Stimulated activated CD8-positive, alpha-beta memory T cell treated with anti-CD3 and anti-CD28 coated beads, Interleukin-15, amount 100 ng/mL, for 24 hours (primary cell): Measurements from ENCODE around the gene LRCH4.
A peak's percentile ranks its signal among the peaks of the same experiment; 100 is the strongest.
"Not testable (repeated sequence)": the region's sequence is repeated elsewhere in the genome, so short reads cannot be mapped to it uniquely, and the experiment has no call there.

Source experiments
- DNase-seq: peaks from one replicate; pipeline ENCODE4 v3.0.0-alpha.2; 2020; ENCODE audit warnings: low read depth

LRCH4 gene

DNA sequence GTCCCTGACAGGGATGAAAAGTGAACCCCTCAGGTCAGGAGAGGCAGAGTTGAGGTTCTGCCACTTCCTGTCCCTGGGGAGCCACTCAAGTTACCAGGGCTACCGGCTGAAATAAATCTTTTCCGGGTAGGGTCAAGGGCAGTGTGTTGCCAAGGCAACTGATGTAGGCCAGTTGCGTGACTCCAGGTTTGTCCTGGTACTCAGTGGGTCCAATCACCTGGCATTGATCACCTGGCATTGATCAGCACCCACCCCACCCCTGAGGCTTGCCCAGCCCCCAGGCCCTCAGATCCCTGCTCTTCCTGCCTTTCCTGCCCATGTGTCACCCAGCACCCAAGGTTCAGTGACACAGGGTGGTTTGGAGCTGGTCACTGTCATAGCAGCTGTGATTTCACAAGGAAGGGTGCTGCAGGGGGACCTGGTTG lies 18.2 kb downstream of the LRCH4 start:
- no peak for DNase-seq

DNA sequence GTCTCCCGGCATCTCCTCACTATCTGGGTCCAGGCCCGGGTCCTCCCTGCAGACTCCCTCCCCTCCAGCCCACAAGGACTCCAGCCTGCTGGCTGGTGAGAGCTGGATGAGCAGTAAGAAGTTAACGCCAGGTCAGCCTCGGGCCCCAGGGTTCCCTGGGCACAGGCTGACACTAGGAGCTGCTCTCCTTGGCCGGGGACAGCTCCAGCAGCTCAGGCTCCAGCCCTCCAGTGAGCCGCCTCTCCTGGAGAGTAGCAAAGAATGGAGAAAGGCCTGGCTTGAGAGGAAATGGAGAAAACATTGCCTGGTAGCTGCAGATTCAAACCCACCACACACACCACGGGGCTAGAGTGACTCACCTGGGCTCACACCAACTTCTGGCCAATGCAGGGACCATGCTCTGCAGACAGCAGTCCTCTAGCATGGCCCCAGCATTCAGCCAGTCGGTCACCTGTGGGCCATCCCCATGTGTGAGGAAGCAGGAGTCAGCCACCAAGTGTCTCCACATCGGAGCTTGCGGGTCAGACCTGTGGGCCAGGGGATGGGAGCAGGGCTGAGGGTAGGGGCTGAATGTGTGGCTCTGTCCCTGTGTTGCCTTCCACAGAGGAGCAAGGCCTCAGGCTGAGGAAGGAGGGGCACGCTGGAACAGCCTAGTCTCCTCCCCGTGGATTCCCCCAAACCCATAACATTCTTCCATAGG lies 18.7 kb downstream of the LRCH4 start:
- no peak for DNase-seq

DNA sequence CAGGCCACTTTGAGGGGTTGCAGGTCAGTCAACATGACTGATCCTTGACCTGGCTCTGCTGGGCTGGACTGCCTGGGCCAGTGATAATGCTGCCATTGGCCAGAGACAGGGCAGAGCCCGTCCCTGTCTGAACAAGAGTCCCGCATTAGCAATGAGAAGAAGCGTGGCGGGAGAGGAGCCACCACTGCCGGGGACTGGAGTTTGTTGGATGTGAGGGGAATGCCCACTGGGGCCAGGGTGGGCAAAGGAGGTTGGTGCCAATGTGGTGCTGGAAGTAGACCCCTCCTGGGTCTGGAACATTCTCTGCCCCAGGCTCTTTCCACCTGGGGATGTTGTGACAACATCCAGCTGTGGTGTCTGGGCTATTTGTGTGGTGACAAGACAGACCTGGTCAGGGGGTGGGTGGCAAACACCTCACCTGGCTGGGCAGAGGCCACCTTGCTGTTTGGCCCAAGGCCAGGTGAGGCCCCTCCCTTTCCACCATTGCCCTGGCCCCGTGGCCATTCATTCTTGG lies 19.9 kb downstream of the LRCH4 start:
- no peak for DNase-seq

DNA sequence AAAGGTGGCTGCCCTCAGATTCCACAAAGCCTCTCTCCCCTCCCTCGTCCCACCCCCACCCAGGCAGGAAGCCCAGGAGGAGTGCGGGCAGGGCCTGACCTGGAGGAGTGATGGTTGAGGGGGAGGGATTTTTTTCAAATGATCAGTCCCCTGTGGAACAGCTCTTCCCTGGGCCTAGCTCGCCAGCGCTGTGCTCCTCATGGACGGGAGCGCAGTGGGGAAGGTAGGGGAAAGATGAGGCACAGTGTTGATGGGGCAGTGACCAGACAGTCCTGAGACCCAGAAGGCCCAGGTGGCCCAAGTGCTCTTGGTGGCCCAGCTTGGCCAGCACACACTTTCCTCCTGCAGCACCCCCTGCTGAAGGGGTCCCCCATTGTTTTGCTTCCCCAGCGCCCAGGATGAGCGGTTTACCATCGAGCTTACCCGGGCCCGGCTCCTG lies 20.8 kb downstream of the LRCH4 start:
- no peak for DNase-seq

DNA sequence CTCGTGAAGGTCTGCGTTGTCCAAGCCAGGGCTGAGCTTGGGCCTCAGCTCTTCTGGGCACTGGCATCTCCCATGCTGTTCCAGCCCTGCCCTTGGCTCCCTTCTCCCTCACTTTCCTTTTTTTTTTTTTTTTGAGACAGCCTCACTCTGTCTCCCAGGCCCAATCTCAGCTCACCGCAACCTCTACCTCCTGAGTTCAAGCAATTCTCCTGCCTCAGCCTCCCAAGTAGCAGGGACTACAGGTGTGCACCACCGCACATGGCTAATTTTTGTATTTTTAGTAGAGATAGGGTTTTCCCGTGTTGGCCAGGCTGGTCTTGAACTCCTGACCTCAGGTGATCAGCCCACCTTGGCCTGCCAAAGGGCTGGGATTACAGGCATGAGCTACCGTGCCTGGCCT lies 21.5 kb downstream of the LRCH4 start:
- not testable (repeated sequence) for DNase-seq

DNA sequence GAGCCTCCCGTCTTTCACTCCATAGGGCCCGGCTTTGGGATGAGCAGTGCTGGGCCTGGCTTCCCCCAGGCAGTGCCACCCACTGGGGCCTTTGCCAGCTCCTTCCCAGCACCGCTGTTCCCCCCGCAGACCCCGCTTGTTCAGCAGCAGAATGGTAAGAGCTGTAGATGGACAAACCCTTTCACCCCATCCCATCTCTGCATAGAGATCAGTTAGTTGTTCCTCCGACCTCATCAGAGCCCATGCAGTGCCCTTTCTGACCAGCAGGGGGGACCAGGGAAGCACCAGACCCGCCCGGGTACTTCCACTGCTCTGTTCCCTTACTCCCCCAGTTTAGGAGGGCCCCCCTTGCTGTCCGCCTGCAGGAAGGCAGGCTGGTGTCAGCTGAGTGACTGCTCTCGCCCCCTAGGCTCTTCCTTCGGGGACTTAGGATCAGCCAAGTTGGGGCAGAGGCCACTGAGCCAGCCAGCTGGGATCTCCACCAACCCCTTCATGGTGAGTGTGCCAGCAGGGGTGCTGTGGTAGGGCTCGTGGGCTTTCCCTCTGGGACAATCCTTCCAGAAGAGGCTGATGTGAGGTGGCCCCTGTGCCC lies 22.0 kb downstream of the LRCH4 start:
- peak; percentile 71 for DNase-seq

DNA sequence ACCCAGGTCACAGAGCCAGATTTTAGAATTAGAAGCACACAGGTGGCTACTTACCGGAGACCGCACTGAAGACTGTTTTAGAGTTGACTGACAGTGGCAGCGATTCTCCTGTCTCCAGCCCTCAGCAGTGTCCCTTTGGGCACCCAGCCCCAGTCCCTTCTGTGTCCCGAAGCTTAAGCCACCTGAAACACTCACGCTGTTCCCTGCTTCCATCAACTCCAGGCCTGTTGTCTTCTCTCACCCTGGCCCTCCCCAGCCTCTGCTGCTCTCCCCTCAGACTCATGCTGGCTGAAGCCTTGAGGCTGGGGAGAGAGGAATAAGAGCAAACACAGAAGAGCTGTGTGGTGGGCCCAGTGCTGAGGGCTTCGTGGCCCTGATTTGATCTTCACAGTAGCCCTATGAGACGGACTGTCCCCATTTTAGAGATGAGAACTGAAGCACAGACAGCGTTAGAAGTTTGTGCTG lies 22.8 kb downstream of the LRCH4 start:
- DNase-seq: no peak

DNA sequence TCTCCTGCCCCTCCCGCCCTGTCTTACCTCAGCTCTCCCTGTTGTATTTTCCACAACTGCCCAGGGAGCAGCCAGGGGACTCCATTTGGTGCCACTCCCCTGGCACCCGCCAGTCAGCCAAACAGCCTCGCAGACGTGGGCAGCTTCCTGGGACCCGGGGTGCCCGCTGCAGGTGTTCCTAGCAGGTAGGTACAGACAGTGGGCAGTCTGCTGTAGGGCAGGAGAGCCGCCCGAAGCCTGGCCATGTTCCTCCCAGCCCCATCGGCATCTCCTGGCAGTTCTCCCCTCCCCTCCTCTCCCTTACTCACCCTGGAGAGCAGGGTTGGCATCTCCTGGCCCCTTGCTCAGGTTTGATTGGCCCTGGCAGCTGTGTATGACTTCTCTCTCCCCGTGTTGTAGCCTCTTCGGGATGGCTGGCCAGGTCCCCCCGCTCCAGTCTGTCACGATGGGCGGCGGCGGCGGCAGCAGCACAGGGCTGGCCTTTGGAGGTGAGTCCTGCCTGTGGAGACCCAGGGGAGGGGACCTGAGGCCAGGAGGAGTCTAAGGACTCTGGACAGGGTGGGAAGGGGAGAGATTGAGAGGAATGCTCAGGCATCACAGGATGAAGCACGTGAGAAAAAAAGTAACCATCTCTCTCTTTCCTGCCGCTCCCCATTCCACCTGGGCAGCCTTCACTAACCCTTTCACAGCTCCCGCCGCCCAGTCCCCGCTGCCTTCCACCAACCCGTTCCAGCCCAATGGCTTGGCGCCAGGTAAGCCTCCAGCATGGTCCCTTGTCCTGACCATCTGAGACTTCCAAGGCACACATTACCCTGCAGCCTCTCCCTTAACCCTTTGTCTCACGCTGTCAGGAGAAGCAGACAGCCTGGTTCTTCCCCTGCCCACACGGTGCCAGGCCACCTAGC lies 23.5 kb downstream of the LRCH4 start:
- no peak for DNase-seq

DNA sequence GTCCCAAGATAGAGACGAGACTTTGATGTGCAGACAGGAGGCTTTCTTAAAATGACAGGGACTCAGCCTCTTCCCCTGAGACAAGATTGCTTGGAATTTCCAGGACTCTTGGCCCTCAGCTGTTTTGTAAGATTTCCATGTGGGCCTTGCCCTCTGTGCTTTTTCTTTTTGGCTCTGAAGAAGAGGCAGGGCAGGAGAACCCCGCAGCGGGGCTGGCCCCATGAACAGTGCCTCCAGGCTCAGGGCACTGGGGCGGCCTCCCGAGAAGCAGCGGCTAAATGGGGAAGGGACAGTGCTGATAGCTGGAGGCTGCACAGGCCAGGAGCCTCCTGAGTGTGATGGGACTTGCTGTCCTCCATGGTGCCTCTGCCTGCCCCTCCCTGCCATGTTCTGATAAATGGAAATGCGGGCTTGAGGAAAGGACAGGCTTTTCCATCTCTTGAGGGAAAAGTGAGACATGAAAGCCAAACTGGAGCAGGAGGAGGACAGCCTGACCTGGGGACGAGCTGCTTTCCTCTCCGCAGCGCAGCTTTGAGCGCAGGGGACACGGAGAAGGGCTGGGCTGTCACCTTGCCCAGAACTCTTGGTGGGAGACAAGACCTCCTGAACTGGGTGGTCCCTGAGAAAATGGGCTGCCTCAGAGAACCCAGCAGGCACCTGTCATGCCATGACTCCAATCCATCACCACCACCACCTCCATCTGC lies 24.3 kb downstream of the LRCH4 start:
- DNase-seq: no peak

DNA sequence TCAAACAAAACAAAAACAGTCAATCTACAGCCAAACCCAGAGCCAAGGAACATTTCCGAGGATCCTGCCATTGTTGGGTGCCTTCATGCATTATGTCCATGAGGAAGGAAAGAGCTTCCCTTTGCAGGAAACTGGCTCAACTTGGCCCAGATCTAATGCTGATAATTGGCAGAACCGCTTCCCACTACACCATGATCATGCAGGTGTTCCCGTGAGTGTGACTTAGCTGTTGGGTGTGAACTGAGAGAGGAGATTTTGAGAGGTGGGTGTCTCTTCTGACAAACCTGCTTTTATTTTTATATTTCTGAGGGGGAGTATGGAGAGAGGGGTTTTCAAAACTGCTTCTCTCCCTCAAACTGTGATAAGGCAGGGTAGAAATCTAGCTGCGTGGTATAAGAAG lies 26.8 kb downstream of the LRCH4 start:
- no peak for DNase-seq

DNA sequence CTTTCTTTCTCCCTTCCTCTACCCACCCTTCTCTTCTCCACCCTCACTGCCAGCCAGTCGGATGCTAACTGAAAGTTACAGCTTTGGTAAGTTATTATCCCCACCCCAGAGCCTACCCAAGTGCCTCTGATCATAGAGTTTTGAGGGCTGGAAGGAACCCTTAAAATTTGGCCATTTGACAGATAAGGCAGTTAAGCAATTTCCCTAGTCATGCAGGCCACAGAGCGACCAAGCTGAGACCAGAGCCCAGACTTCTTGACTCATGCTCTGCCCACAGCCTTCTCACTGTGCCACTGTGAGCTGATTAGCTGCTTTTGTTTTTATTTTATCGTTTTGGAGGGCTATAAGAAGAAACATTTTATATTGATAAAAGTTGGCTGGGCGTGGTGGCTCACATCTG lies 29.4 kb downstream of the LRCH4 start:
- DNase-seq: no peak

DNA sequence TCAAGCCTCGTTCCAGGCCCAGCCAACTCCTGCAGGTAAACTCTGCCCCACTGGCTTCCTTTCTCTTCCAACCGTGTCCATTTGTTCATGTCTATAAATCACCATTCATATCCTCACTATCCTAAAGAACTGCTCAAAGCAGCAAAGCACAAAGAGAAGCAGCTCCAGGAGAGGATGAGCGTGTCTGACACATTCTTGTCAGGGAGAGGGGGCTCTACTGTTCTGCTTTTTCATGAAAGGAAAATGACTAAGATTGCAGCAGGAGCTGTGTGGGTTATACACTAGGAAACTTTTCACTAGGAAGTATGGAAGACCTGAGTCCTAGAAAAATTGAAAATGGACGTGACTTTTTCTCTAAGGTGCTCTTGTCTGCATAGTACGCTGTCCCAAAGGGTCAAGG lies 30.2 kb downstream of the LRCH4 start:
- no peak for DNase-seq

DNA sequence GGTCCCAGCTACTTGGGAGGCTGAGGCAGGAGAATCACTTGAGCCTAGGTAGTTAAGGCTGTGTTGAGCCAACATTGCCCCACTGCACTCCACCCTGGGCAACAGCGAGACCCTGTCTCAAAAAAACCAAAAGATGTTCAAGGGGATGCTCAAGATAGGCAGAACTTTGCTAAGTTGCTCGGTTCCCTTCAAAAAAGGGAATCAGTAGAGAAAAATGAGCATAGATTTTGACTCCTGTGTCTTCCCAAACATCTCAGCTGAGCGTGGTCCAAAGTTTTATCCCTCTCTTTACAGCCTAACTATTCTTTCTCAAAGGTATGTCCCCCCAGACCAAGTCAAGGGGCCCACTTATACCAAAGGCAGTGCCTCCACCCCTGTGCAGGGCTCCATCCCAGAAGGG lies 32.9 kb downstream of the LRCH4 start:
- DNase-seq: no peak

DNA sequence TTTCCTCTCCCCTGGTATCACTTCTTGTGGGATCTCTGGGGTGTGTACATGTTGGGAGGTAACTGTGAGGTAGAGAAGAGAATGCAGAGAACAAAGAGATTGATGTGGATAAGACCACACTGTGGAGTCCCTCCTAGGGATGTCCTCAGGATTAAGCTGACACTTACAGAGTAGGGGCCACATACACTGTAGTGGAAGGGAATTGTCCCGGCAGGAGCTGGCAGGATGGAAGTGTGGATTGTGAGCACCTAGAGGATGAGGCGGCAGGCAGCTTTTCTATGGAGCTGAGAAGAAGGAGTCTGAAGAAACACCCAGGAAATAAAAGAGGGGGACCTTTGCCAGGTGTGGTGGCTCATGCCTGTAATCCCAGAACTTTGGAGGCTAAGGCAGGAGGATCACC lies 33.4 kb downstream of the LRCH4 start:
- DNase-seq: no peak

DNA sequence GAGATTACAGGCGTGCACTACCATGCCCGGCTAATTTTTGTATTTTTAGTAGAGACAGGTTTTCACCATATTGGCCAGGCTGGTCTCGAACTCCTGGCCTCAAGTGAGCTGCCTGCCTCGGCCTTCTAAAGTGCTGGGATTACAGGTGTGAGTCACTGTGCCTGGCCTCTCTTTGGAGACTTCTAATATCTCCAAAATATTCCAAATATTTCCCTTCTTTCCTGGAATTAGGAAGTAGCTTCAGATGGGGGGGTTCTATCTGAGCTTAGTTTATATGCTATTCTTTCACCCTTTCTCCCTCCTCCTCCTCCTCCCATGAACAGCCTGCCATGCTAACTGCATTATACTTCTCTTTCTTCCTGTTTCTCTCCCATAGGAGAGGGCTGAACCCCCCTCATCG lies 37.5 kb downstream of the LRCH4 start:
- not testable (repeated sequence) for DNase-seq

DNA sequence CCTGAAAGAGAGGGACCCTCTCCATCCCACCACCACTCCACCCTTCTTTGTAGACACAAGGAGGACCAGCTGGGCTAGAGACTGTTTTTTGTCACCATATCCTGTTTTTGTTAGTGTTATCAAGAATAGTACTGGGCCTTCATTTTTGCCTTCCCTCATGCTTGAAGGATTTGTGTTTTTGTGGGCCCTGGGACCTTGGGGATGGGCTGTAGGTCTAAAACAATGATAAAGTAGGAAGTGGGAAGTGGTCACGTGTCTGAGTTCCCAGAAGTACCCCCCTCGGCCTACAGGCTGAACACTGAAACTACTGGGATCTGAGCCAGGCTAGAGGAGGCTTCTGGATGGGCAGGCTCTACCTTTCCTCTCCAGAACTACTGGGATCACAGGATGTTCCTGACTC lies 38.1 kb downstream of the LRCH4 start:
- DNase-seq: no peak

DNA sequence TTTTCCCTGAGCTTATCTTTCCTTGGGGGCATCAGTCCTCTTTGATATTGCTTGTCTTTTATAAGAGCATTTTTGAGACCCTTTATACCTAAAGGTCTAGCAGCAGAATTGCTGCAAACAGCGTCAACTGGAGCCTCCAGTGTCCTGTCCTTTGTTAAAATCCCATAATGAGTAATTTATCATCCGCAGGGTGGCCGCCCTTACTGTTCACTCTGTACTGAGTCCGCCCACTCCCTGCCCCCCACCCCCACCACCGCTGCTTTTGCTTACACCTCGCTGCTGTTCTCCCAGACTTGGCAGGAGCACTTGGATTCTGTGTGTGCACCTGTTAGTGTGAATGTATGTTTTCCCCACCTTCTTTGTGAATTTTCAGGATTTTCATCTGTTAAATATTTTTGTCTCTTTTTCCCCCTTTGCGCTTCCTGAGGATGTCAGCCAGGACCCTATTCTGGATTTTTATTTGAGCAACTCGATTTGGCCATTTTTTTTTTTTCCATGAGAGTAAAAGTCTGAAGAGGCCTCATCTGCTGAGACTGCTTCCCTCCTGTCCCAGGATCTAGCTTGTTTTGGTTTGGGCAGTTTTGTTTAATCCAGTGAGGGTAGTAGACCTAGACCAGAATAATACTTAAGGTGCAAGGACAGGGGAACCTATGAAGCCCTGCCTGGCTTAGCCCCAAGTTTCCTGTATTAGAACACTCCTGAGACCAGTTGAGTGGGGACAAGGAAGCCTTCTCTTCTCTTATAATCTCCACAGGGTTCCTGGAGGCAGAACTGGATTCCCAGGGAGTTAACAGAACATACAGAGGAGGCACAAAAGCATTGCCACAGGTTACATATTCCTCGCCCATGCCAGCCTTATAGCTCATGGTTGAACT lies 38.8 kb downstream of the LRCH4 start:
- no peak for DNase-seq

DNA sequence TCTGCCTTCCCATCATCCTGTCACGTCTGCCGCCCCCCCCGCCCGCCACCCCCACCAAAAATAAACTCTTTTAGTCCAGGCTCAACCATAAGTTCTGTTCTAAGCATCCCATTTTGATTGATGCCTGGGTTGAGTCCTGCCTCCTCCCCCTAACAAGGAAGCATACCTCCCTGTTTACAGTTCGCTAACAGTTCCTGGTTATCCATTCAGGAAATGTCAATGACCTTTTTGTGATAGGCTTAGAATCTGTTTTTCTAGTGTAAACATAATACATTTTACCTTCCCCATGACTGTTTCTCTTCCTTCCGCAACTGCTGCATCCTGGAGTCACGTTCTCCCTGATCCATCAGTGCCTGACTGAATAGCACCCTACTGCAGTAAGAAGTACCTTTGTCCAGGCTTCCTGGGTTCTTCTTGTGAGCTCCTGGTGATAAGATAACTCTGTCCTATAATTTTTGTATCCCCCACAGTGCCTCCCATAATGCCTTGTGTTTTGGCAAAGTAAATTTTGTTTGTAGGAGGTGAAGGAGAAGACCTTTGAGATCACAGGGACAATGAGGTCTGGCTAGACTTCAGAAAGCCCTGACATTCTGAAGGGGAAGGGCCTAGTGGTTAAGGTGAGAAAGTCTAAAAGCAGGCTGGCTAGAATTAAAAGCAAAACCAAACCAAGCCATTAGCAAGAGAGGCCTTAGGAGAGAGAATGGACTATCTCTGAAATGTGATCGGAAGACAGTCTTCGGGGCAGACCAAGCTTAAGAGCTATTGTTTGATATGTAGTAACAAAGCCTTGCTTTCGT lies 39.6 kb downstream of the LRCH4 start:
- DNase-seq: no peak

DNA sequence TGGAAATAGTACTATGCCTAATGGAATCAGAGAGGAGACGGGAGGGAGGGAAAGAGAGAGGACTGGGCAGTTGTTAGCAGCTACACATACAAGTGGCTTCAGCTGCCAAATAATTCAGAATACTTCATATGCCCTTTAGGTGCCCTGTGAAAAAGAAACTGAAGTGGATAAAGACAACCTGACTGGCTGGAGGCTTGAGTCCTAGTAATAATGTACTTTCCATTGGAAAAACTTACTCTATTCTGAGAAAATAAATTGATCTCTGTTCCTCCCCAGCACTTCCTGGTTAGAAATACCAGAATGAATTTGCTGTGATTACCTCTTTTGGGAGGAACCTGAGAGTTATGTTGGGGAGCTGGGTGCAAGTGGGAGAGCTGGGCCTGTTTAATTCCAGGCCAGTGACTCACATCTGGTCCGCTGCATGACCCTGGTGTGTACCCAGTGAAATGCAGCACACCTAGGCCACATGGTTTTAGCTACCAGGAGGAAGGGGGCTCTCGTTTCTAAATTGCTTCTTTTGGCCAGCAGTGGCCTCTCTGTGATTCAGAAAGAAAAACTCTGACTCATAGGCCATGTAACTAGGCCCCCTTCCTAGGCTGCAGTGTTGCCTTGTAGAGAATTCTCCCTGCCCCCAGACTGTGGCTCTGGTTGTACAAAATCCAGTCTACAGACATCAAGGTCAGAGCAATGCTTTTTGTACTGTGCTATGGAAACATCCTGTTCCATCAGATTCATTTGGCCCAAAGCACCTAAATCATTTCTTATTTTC lies 40.4 kb downstream of the LRCH4 start:
- no peak for DNase-seq
